K562 (cell line): ENCODE results near the gene PPP4R1. TPM values are rescaled to one million over a fixed set of nuclear protein-coding genes. Genes with fewer than 3 reads are reported as not detected.

Source experiments
- BCL6 ChIP-seq: fragments of 250-450 bp; sonication (Bioruptor Pico); IDR thresholded peaks from 2 replicates; pipeline ENCODE4 v1.4.0; 2020
- BMI1 ChIP-seq: fragments of 150-350 bp; IDR thresholded peaks from 2 replicates; pipeline ENCODE4 v1.6.1; 2014; ENCODE audit warnings: low read length
- CAMTA2 ChIP-seq: fragments of 250-450 bp; sonication (Bioruptor Pico); conservative IDR thresholded peaks from 2 replicates; pipeline ENCODE4 v1.5.1; 2022
- CBFA2T3 ChIP-seq: fragments of 450-650 bp; IDR thresholded peaks from 2 replicates; pipeline ENCODE4 v1.6.1; 2017
- CBX3 ChIP-seq, 2 experiments: IDR thresholded peaks; 1 replicate in 1 of 2; 2 replicates in 1 of 2; pipeline ENCODE4 v1.6.1; 2012; ENCODE audit warnings: inconsistent platforms in 2 of 2, low read length in 2 of 2, borderline replicate concordance in 1 of 2, control low read depth in 1 of 2
- CBX8 ChIP-seq: fragments of 200-600 bp; sonication (generic); IDR thresholded peaks from 2 replicates; pipeline ENCODE4 v1.6.1; 2012; ENCODE audit warnings: borderline replicate concordance, mixed run types, low read depth, mild to moderate bottlenecking, moderate library complexity, mixed read lengths, low read length, control low read depth, inconsistent platforms; ENCODE audit not compliant: poor library complexity, severe bottlenecking; ENCODE audit errors: extremely low read depth
- CCAR2 ChIP-seq: fragments of 200-400 bp; formaldehyde crosslinking; IDR thresholded peaks from 2 replicates; pipeline ENCODE4 v1.6.1; 2017; ENCODE audit warnings: mild to moderate bottlenecking, low read depth, low read length
- CEBPB ChIP-seq: fragments of 450-650 bp; IDR thresholded peaks from 2 replicates; pipeline ENCODE4 v1.6.1; 2016; ENCODE audit warnings: missing genetic modification characterization, missing compliant biosample characterization
- CEBPZ ChIP-seq: fragments of 150-350 bp; IDR thresholded peaks from 2 replicates; pipeline ENCODE4 v1.6.1; 2014; ENCODE audit warnings: low read depth, mild to moderate bottlenecking, low read length, borderline replicate concordance
- KLF10 ChIP-seq: fragments of 250-450 bp; sonication (Bioruptor Pico); IDR thresholded peaks from 2 replicates; pipeline ENCODE4 v1.6.1; 2021; ENCODE audit warnings: matching md5 sums
- NCOA2 ChIP-seq, 2 experiments: fragments of 450-650 bp; IDR thresholded peaks; 2 replicates each; pipeline ENCODE4 v1.6.1; 2018; ENCODE audit warnings: mild to moderate bottlenecking in 2 of 2, moderate library complexity in 1 of 2; ENCODE audit not compliant: partially characterized antibody in 2 of 2
- NR2C1 ChIP-seq, 2 experiments: fragments of 450-650 bp; IDR thresholded peaks; 2 replicates each; pipeline ENCODE4 v1.6.1; 2017; ENCODE audit warnings: mild to moderate bottlenecking in 2 of 2, antibody characterized with exemption in 1 of 2, inconsistent platforms in 1 of 2, missing compliant biosample characterization in 1 of 2, missing genetic modification characterization in 1 of 2
- SMAD1 ChIP-seq: fragments of 150-350 bp; IDR thresholded peaks from 2 replicates; pipeline ENCODE4 v1.6.1; 2014; ENCODE audit warnings: low read length, low read depth; ENCODE audit not compliant: partially characterized antibody
- SMARCB1 ChIP-seq: IDR thresholded peaks from 2 replicates; pipeline ENCODE4 v1.6.1; 2011; ENCODE audit warnings: improper control_type of control experiment, low read depth; ENCODE audit not compliant: insufficient read length
- SP1 ChIP-seq: sonication (generic); formaldehyde crosslinking; IDR thresholded peaks from 2 replicates; pipeline ENCODE4 v1.8.1; 2022; ENCODE audit warnings: mild to moderate bottlenecking, missing genetic modification reagents
- TARDBP ChIP-seq: fragments of 450-650 bp; IDR thresholded peaks from 2 replicates; pipeline ENCODE4 v1.6.1; 2016
- ZBTB43 ChIP-seq: sonication (generic); formaldehyde crosslinking; IDR thresholded peaks from 2 replicates; pipeline ENCODE4 v1.8.0; 2023; ENCODE audit warnings: mild to moderate bottlenecking, missing genetic modification reagents
- ZNF184 ChIP-seq: sonication (generic); formaldehyde crosslinking; IDR thresholded peaks from 2 replicates; pipeline ENCODE4 v1.5.0; 2020; ENCODE audit warnings: missing genetic modification reagents
- ZNF507 ChIP-seq: conservative IDR thresholded peaks from 2 replicates; pipeline ENCODE4 v1.6.1; 2017; ENCODE audit warnings: missing genetic modification characterization, missing compliant biosample characterization
- ZNF592 ChIP-seq: fragments of 450-650 bp; IDR thresholded peaks from 2 replicates; pipeline ENCODE4 v1.6.1; 2017; ENCODE audit warnings: antibody characterized with exemption, mild to moderate bottlenecking
- ZNF79 ChIP-seq: fragments of 250-450 bp; sonication (Bioruptor Pico); IDR thresholded peaks from 2 replicates; pipeline ENCODE4 v1.4.0; 2020; ENCODE audit warnings: low read depth, mild to moderate bottlenecking, moderate library complexity
- polyA plus RNA-seq, 8 experiments: library from polyadenylated mRNA; depleted of rRNA in 4 of 8; stranded (reverse) in 5 of 8; unstranded in 3 of 8; fragments of >200 nt; fragmentation: Nextera tagmentation in 2 of 8; fragmentation: Illumina TruSeq in 1 of 8; extraction: Ambion mirVana in 2 of 8; extraction: Trizol in 1 of 8; gene quantifications; 2 replicates each; pipeline versions ENCODE4 v1.2.1 to v1.2.3, GENCODE V29; 2011 to 2014; ENCODE audit warnings: inconsistent platforms in 1 of 8, missing spikeins in 1 of 8
- total RNA-seq, 7 experiments: library from RNA; depleted of rRNA in 6 of 7; stranded (reverse); fragments of >200 nt in 6 of 7; fragmentation: Illumina TruSeq in 2 of 7; extraction: Trizol in 2 of 7; gene quantifications; 2 replicates each; pipeline versions ENCODE4 v1.2.1 to v1.2.3, GENCODE V29; 2011 to 2021; ENCODE audit warnings: low replicate concordance in 1 of 7

Gene PPP4R1
- total and polyA plus RNA-seq, 9 of the 15 experiments (the other 6 are each of a cell fraction or from before 2014, with no cell fraction given) = 23.5 to 136 (median 84.5) TPM

GRCh38 chr18:9575558-9575957 is 38.8 kb downstream of the PPP4R1 start (continued):
- TF ChIP-seq ZNF79 (CRISPR knock-in tag) (no peak), CBFA2T3 (no peak), NCOA2 (IDR thresholded peaks at IDR 0.05; ENCODE audit: partially characterized antibody in 2 of 2) (peak in 1 of 2 experiments; percentile 54), ZNF184 (CRISPR knock-in tag) (no peak), CAMTA2 (CRISPR knock-in tag) (no peak), CEBPB (tag) (peak; percentile 91), CCAR2 (no peak), BMI1 (no peak), CBX8 (no peak), SMARCB1 (peak; percentile 92), CEBPZ (no peak), NR2C1 (IDR thresholded peaks at IDR 0.05) (no peak), NR2C1 (tag; IDR thresholded peaks at IDR 0.05) (peak; percentile 13; the same call in 1 of the 2 replicates), SMAD1 (peak; percentile 97), BCL6 (CRISPR knock-in tag) (no peak), TARDBP (no peak), KLF10 (CRISPR knock-in tag) (no peak), ZBTB43 (CRISPR knock-in tag) (no peak), CBX3 (IDR thresholded peaks at IDR 0.05; ENCODE audit: borderline replicate concordance in 1 of 2, low read length in 2 of 2) (peak in 1 of 2 experiments; percentile 82; a peak in 2 of 3 replicates), ZNF592 (peak; percentile 64; the same call in 1 of the 2 replicates), SP1 (CRISPR knock-in tag) (peak; percentile 67; the same call in 1 of the 2 replicates), ZNF507 (tag) (no peak)
